ENCODE measurements around the gene CAND1. TPM values are rescaled to one million over a fixed set of nuclear protein-coding genes. Genes with fewer than 3 reads are reported as not detected.

CAND1 gene
- polyA plus RNA-seq, 3 donors from 2014 or later = 38.9 to 70.2 (median 45.4) TPM

GRCh38 chr12:67290378-67290777, 21.2 kb downstream of the CAND1 start:
- Mint-ChIP-seq H3K9me3 (no peaks in the 10 kb centered on the region), H3K4me3 (no peak overlapping the region), H3K36me3 (peaks cover 11 to 19% (median 13%) of the 10 kb centered on the region in 3 donors), H3K27ac (no peak overlapping the region), H3K27me3 (ENCODE audit: low read depth in 3 of 3) (no peaks in the 10 kb centered on the region), H3K4me1 (peaks cover 54 to 78% of the 10 kb centered on the region in 2 donors)
- DNase-seq = no peak

GRCh38 chr12:67299526-67299925, 30.4 kb downstream of the CAND1 start:
- H3K27ac Mint-ChIP-seq = no peak overlapping the region
- no peak for DNase-seq
- H3K4me1 Mint-ChIP-seq = peaks cover 8 to 17% of the 10 kb centered on the region in 2 donors
- no peak overlapping the region for H3K4me3 Mint-ChIP-seq
- H3K27me3 Mint-ChIP-seq (ENCODE audit: low read depth in 3 of 3) = peaks cover 0 to 2% (median 0%) of the 10 kb centered on the region in 3 donors
- H3K36me3 Mint-ChIP-seq = peaks cover 14 to 44% (median 20%) of the 10 kb centered on the region in 3 donors
- no peaks in the 10 kb centered on the region for H3K9me3 Mint-ChIP-seq

- Mint-ChIP-seq H3K27me3 (ENCODE audit: low read depth in 3 of 3) (peaks cover 0 to 2% (median 0%) of the 10 kb centered on the region in 3 donors), H3K4me1 (peaks cover 6 to 13% of the 10 kb centered on the region in 2 donors), H3K9me3 (no peaks in the 10 kb centered on the region), H3K27ac (peak overlapping the region in 1 of 6 donors; percentile 36), H3K36me3 (peaks cover 14 to 43% (median 20%) of the 10 kb centered on the region in 3 donors), H3K4me3 (no peak overlapping the region)
- no peak for DNase-seq
Observed at GRCh38 chr12:67299926-67300325, 30.8 kb downstream of the CAND1 start.

GRCh38 chr12:67302162-67302561, 33.0 kb downstream of the CAND1 start:
- peaks cover 21 to 54% (median 25%) of the 10 kb centered on the region in 3 donors for H3K36me3 Mint-ChIP-seq
- H3K27ac Mint-ChIP-seq = no peak overlapping the region
- DNase-seq = no peak
- H3K9me3 Mint-ChIP-seq = no peaks in the 10 kb centered on the region
- no peak overlapping the region for H3K4me3 Mint-ChIP-seq
- no peaks in the 10 kb centered on the region for H3K4me1 Mint-ChIP-seq
- peaks cover 0 to 2% (median 0%) of the 10 kb centered on the region in 3 donors for H3K27me3 Mint-ChIP-seq (ENCODE audit: low read depth in 3 of 3)

GRCh38 chr12:67305544-67305943, 36.4 kb downstream of the CAND1 start:
- Mint-ChIP-seq H3K9me3 (no peaks in the 10 kb centered on the region), H3K36me3 (peaks cover 31 to 67% (median 39%) of the 10 kb centered on the region in 3 donors), H3K27me3 (ENCODE audit: low read depth in 3 of 3) (peaks cover 0 to under 1% (median 0%) of the 10 kb centered on the region in 3 donors), H3K27ac (no peak overlapping the region), H3K4me1 (peaks cover 0 to 9% of the 10 kb centered on the region in 2 donors), H3K4me3 (no peak overlapping the region)
- DNase-seq = no peak

GRCh38 chr12:67306712-67307111, 37.6 kb downstream of the CAND1 start:
- Mint-ChIP-seq H3K27me3 (ENCODE audit: low read depth in 3 of 3) (no peaks in the 10 kb centered on the region), H3K36me3 (peaks cover 32 to 72% (median 44%) of the 10 kb centered on the region in 3 donors), H3K9me3 (no peaks in the 10 kb centered on the region), H3K27ac (no peak overlapping the region), H3K4me1 (peaks cover 0 to 9% of the 10 kb centered on the region in 2 donors), H3K4me3 (no peak overlapping the region)
- no peak for DNase-seq

GRCh38 chr12:67315661-67316060, 46.5 kb downstream of the CAND1 start:
- Mint-ChIP-seq H3K27ac (peak overlapping the region; percentile 55 to 88 (median 66)), H3K36me3 (peaks cover 15 to 49% (median 17%) of the 10 kb centered on the region in 3 donors)
- no peak for DNase-seq

GRCh38 chr12:67318786-67319185, 49.6 kb downstream of the CAND1 start:
- Mint-ChIP-seq H3K4me3 (no peak overlapping the region), H3K27ac (peak overlapping the region in 1 of 6 donors; percentile 17), H3K27me3 (ENCODE audit: low read depth in 3 of 3) (peaks cover 0 to 9% (median 1%) of the 10 kb centered on the region in 3 donors), H3K9me3 (no peaks in the 10 kb centered on the region), H3K4me1 (peaks cover 25 to 37% of the 10 kb centered on the region in 2 donors), H3K36me3 (peaks cover 9 to 36% (median 10%) of the 10 kb centered on the region in 3 donors)
- DNase-seq = no peak

More at GRCh38 chr12:67315661-67316060, 46.5 kb downstream of the CAND1 start:
- Mint-ChIP-seq H3K4me3 (peak overlapping the region in 3 of 5 donors; percentile 30 to 68 (median 50)), H3K9me3 (no peaks in the 10 kb centered on the region), H3K4me1 (peaks cover 22 to 28% of the 10 kb centered on the region in 2 donors), H3K27me3 (ENCODE audit: low read depth in 3 of 3) (peaks cover 0 to 7% (median 1%) of the 10 kb centered on the region in 3 donors)

GRCh38 chr12:67319936-67320335, 50.8 kb downstream of the CAND1 start:
- Mint-ChIP-seq H3K36me3 (peaks cover 9 to 31% (median 10%) of the 10 kb centered on the region in 3 donors), H3K9me3 (no peaks in the 10 kb centered on the region), H3K27me3 (ENCODE audit: low read depth in 3 of 3) (peaks cover 0 to 9% (median 1%) of the 10 kb centered on the region in 3 donors), H3K27ac (peak overlapping the region in 1 of 6 donors; percentile 47), H3K4me1 (peaks cover 20 to 31% of the 10 kb centered on the region in 2 donors), H3K4me3 (no peak overlapping the region)
- no peak for DNase-seq

- Mint-ChIP-seq H3K4me1 (peaks cover 12 to 23% of the 10 kb centered on the region in 2 donors), H3K9me3 (no peaks in the 10 kb centered on the region), H3K27me3 (ENCODE audit: low read depth in 3 of 3) (peaks cover 0 to 7% (median 1%) of the 10 kb centered on the region in 3 donors), H3K27ac (peak overlapping the region in 3 of 6 donors; percentile 2 to 21 (median 4)), H3K4me3 (no peak overlapping the region), H3K36me3 (peaks cover 9 to 31% (median 10%) of the 10 kb centered on the region in 3 donors)
- no peak for DNase-seq
Observed at GRCh38 chr12:67320614-67321295, 51.6 kb downstream of the CAND1 start.

GRCh38 chr12:67322580-67322979, 53.4 kb downstream of the CAND1 start:
- Mint-ChIP-seq H3K36me3 (peaks cover 9 to 27% (median 10%) of the 10 kb centered on the region in 3 donors), H3K27ac (no peak overlapping the region), H3K9me3 (no peaks in the 10 kb centered on the region), H3K4me1 (peaks cover 5 to 11% of the 10 kb centered on the region in 2 donors), H3K4me3 (no peak overlapping the region), H3K27me3 (ENCODE audit: low read depth in 3 of 3) (peaks cover 0 to 6% (median 0%) of the 10 kb centered on the region in 3 donors)
- DNase-seq = no peak

GRCh38 chr12:67323007-67323406, 53.8 kb downstream of the CAND1 start:
- Mint-ChIP-seq H3K4me1 (peaks cover 4 to 11% of the 10 kb centered on the region in 2 donors), H3K9me3 (no peaks in the 10 kb centered on the region), H3K36me3 (peaks cover 9 to 27% (median 10%) of the 10 kb centered on the region in 3 donors), H3K27me3 (ENCODE audit: low read depth in 3 of 3) (peaks cover 0 to 6% (median 0%) of the 10 kb centered on the region in 3 donors), H3K27ac (no peak overlapping the region), H3K4me3 (no peak overlapping the region)
- no peak for DNase-seq

GRCh38 chr12:67326637-67327036, 57.5 kb downstream of the CAND1 start:
- no peak for DNase-seq
- Mint-ChIP-seq H3K9me3 (peaks cover 0 to 2% (median 0%) of the 10 kb centered on the region in 6 donors), H3K27me3 (ENCODE audit: low read depth in 3 of 3) (peaks cover 0 to 4% (median 1%) of the 10 kb centered on the region in 3 donors), H3K4me3 (no peak overlapping the region), H3K36me3 (peaks cover 5 to 6% (median 5%) of the 10 kb centered on the region in 3 donors), H3K4me1 (peaks cover 3 to 7% of the 10 kb centered on the region in 2 donors), H3K27ac (no peak overlapping the region)

- H3K9me3 Mint-ChIP-seq = peaks cover 0 to 2% (median 0%) of the 10 kb centered on the region in 6 donors
- no peak for DNase-seq
- no peak overlapping the region for H3K4me3 Mint-ChIP-seq
- H3K36me3 Mint-ChIP-seq = no peaks in the 10 kb centered on the region
- peaks cover 3 to 7% of the 10 kb centered on the region in 2 donors for H3K4me1 Mint-ChIP-seq
- H3K27me3 Mint-ChIP-seq (ENCODE audit: low read depth in 3 of 3) = peaks cover 0 to 4% (median 1%) of the 10 kb centered on the region in 3 donors
- no peak overlapping the region for H3K27ac Mint-ChIP-seq
Observed at GRCh38 chr12:67327466-67327865, 58.3 kb downstream of the CAND1 start.
